GM19438 (cell line): ENCODE results near the gene KIAA1671.

ENCODE experiments used
- ATAC-seq: cut with Tn5 transposase; IDR thresholded peaks from one replicate; pipeline ENCODE4 v1.9.1; 2021; ENCODE audit warnings: low read depth; ENCODE audit not compliant: unreplicated experiment

Gene KIAA1671

GRCh38 chr22:25061605-25062376, 109.3 kb downstream of the KIAA1671 start:
- ATAC-seq, result no peak

GRCh38 chr22:25062386-25063085, 110.0 kb downstream of the KIAA1671 start:
- ATAC-seq, result no peak

GRCh38 chr22:25064894-25065560, 112.5 kb downstream of the KIAA1671 start:
- no peak for ATAC-seq

- ATAC-seq, result no peak
Observed at GRCh38 chr22:25066861-25067435, 114.4 kb downstream of the KIAA1671 start.

- no peak for ATAC-seq
Observed at GRCh38 chr22:25067851-25068421, 115.4 kb downstream of the KIAA1671 start.

- no peak for ATAC-seq
Observed at GRCh38 chr22:25068707-25069106, 116.2 kb downstream of the KIAA1671 start.

- no peak for ATAC-seq
Observed at GRCh38 chr22:25069426-25069757, 116.9 kb downstream of the KIAA1671 start.

GRCh38 chr22:25069758-25070481, 117.4 kb downstream of the KIAA1671 start:
- no peak for ATAC-seq

- no peak for ATAC-seq
Observed at GRCh38 chr22:25070956-25071355, 118.4 kb downstream of the KIAA1671 start.

GRCh38 chr22:25071720-25072119, 119.2 kb downstream of the KIAA1671 start:
- ATAC-seq, result no peak

GRCh38 chr22:25072406-25072805, 119.9 kb downstream of the KIAA1671 start:
- ATAC-seq, result no peak

- ATAC-seq, result no peak
Observed at GRCh38 chr22:25076336-25076735, 123.8 kb downstream of the KIAA1671 start.

- no peak for ATAC-seq
Observed at GRCh38 chr22:25077056-25077455, 124.5 kb downstream of the KIAA1671 start.

GRCh38 chr22:25077964-25078363, 125.4 kb downstream of the KIAA1671 start:
- ATAC-seq, result no peak

GRCh38 chr22:25078591-25078990, 126.1 kb downstream of the KIAA1671 start:
- no peak for ATAC-seq

- ATAC-seq, result no peak
Observed at GRCh38 chr22:25080855-25081254, 128.3 kb downstream of the KIAA1671 start.

GRCh38 chr22:25081409-25081824, 128.9 kb downstream of the KIAA1671 start:
- no peak for ATAC-seq

GRCh38 chr22:25082096-25082495, 129.6 kb downstream of the KIAA1671 start:
- ATAC-seq, result no peak

- ATAC-seq, result no peak
Observed at GRCh38 chr22:25083056-25083806, 130.7 kb downstream of the KIAA1671 start.

GRCh38 chr22:25083807-25084200, 131.3 kb downstream of the KIAA1671 start:
- no peak for ATAC-seq
